Hematopoietic multipotent progenitor cell treated with erythropoietin and hydrocortisone succinate and interleukin-3 and kit ligand, for 4 days (in vitro differentiated cells): ENCODE data around the gene ATP6V0D1.

Experiments
- DNase-seq: peaks from one replicate; pipeline ENCODE4 v3.0.0-alpha.2; 2015

ATP6V0D1 gene

DNA sequence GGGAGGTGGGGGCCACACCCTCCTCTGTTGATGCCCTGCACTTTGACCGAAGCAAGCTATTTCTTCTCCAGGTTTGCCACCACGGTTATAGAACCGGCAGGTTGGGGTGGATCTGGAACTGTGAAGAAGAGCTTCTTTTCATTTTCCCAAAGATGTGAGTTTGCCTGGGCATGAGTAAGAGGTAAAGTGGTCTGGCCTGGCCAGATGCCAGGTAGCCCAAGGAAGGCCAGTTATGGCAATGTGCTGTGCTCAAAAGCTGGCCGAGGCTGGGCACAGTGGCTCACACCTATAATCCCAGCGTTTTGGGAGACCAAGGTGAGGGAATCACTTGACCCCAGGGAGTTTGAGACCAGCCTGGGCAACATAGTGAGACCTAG lies 18.7 kb downstream of the ATP6V0D1 start:
- no peak for DNase-seq

DNA sequence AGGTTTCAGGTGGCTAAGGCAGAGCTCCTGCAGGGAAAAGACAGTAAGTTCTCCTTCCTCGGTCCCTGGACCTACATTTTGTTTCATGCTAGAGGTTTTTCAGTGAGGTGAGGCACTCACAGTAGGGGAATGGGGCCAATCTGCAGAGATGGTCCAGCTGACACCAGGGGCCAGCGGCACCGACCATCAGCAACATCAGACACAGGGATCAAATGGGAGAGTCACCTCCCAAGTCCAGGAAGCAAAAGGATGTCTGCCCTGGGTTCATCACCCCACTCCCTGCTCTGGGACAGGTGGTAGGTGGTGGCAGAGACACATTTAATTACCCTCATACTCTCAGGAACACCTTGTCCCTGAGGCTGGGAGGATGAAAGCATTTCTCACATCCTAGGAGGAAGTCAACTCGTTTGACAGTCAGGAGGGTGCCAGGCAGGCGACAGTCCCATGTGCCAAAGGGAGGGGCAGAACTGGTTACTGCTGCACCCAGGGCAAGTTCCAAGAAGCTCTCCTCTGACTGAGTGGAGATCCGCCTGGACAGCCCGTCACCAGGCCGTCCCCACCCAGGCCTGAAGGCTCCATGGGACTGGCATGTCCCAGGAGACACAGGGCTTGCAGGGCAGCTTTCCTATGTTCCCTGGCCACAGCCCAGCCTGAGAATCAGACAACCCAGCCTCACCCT lies 19.2 kb downstream of the ATP6V0D1 start:
- no peak for DNase-seq

DNA sequence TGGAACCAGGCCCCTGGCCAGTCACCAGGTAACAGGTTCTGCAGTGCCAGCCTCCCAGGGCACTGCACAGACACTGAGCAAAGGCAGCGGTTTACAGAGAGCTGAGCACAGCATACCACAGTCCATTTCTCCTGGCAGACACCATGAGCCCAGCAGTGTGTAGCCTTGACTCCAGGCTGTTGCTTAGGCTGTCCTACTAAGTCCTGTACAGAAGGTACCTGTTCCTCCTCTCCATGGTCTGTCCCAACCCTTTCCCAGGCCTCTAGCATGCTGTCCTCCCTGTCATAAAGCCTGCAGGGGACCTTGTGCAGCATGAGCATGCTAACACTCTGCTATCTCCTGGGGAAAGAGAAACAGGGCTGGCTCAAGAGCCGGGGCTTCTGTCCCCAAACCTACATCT lies 20.0 kb downstream of the ATP6V0D1 start:
- DNase-seq: no peak

DNA sequence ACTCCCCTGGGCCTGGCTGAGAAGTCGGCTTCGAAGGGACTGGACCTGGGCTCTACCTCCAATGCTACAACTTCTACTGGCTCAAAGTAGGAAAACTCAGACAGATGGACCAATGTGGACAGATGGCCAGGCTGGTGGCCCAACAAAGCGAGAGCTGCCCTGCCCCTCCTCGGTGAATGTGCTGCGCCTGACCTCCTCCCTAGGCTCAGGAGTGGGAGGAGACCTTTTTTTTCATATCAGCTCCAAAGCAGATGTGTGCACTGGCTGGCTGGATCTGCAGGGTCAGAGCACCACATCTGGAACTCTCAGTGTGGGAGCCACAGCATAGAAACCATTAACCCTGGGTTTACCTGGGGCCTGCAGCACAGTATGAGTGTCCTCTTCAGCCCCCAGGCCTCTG lies 20.8 kb downstream of the ATP6V0D1 start:
- peak; percentile 72 for DNase-seq

DNA sequence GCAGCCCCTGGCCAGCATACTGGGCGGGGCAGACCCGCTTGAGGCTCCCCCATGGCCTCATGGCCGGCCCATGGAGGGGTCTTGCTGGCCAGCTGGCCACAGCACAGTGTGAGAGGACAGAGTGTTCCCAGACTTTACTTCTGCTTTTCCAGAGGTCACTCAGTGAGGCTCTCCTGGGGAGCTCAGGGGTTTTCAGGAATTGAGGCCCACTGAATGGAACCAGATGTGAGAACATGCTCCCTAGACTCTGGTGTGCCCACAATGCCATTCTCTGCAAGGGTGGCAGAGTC lies 21.2 kb downstream of the ATP6V0D1 start:
- no peak for DNase-seq

DNA sequence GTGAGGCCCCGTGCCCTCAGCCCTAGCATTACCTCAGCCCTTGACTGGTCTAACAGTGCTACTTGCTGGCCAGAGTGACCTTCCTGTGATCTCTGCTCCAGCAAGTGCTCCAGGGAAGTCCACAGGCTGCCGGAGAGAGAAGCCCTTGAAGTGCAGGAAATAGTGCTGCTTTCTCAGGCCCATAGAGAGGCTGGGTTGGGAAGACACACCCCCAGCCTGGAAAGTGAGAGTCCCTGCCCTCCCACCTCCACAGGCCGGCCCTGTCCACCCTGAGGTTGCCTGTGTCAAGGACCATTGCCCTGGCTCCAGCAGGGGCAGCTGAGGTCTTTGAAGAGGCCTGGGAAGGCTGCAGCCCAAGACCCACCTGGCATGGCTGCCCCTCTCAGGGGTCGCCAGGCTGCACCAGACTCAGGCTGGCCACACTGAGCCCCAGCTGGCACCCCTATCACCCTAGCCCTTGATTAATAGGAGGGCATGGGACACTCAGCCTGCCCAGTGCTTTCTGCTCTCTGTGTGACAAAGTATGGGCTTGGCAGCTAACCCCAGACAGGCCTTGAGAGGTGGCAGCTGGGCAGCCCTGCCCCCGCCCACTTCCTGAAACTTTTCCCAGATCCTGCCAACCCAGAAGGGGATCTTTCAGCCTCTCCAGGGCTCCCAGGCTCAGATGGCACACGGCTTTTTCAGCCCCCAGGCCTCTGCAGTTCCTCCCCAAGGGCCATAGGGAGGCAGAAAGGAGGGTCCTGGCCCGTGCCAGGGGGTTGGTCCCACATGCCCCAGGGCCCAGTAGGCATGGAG lies 21.7 kb downstream of the ATP6V0D1 start:
- no peak for DNase-seq

DNA sequence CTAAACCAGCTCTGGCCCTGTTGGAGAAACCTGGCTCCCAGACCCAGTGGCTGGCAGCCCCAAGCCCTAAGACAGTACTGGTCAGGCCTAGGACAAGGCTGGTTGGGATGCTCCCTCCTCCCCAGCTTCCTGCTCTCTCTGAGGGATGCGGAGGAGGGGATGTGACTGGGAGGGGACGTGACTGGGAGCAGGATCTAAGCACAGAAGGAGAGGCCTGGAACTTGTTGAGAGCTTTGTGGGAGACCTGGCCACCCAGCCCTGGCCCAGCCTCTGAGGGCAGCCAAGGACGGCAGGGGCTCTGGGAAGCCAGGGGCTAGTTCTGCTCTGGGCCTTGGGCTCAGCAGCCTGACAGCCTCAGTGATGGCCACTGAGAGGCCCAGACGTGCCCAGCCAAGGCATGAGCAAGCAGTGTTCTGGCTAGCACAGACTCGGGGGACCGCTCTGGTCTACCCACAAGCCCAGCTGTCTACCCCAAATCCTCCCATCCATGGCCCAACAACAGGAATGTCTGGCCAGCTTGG lies 22.8 kb downstream of the ATP6V0D1 start:
- DNase-seq: no peak

DNA sequence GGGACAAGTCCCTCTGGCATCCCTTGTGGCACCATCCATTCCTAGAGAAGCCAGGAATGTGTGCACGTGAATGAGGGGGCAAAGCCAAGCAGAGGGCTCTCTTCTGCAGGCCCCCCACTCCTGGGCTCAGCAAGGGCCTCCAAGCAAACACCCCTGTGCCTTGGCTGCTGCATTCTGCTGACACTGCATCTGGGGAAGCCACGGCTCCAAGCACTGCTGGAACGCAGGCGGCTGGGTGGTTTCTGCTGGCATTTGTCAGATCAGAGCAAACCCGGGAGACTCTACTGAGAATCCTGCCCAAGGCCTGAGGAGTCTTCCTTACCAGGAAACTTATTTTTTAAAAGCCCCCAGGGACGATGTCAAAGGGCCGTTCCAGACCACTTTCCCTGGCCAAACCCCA lies 23.3 kb downstream of the ATP6V0D1 start:
- no peak for DNase-seq

DNA sequence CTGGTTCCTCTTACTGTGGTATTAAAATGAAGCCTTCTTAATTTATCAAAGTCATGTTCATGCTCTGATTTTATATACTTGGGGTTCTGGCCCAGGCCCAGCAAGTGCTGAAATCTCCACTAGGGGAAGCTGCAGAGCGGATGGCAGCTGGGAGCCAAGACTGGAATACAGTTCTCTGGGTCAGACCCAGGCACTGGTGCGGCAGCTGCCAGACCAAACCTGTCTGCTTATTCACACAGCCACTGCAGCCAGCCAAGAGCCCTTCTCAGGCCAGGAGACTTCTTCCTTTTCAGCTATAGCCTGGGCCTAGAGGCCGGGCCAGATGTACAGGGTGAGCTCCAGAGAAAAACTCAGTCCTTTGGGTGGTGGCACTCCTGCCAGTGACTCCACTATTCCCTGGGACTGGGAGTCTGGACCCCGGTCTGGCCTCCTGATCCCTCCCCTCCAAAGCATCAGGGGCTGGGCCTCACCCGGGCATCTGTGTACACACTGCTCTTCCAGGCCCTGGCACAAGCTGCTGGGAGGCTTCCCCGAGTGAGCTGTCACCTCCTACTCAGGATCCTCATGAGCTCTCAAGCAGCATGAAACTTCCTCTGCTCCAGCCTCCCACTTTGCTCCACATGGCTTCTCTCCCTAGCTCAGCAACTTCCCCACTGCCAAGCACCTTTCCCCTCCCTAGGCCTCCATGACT lies 24.4 kb downstream of the ATP6V0D1 start:
- peak; percentile 49 for DNase-seq

DNA sequence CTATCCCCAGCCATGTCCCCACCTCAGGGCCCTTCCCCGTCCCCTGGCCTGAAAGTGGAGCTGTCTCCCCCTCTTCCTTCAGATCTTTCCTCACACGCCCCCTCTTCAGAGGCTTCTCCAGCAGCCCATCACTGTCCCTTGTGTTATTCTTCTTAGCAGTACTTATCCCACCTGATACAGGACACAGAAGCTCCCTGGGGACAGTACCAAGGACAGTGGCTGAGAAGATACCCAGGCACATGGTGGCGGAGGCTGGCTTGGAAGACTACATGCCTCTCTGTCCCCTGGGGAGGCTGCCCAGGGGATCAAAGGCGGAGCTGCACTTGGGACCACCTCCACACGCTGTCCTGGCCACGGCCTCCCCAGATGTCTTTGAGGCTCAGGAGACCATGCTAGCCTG lies 26.1 kb downstream of the ATP6V0D1 start:
- no peak for DNase-seq

DNA sequence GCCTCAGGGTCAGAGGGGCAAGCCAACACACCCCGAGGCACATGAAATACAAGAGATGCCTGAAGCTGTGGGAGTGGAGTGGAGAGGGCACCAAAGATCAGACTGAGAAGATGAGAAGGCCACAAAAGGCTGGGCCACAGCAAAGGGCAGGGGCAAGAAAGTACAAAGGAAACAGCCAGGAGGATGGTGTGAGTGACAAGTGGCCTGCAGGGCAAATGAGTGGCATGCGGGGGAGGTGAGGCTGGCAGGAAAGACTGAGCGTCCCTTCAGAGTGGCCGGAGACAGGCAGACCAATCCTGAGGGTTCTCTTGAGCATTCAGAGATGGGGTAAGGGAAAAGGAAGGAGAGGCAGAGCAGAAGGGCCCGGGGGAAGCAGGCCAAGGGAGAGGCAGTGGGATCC lies 26.9 kb downstream of the ATP6V0D1 start:
- DNase-seq: no peak

DNA sequence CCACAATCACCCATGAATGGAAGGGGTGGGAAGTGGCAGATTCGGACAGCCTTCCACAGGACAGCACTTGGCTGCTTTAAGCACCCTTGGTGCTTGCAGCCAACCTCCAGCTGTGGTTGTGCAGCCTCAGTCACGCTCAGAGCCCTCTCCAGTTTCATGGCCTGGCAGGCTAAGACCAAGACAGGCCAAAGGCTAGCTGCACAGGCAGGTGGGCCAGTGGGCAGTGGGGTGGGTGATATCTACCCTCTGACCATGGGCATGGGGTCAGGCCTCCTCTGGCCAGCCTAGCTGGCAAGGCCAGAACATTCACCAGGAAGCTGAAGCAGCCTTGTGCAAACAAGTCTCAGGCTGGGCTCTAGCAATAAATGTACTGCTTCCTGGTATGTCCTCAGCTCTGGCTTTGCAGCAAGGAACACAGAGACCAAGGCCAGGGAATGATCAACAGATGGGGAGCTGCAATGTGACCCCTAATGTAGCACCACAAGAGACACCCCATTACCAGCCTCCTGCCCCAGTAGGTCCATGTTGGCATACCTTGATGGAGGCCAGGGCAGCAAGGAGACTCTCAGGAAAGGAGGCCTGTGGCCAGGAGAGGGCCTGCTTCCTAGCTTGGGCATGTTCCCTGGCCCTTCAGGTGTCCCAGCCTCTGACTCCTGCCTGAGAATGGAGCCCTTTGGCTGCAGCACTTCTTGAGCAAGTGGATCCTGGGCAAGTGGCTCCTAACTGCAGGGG lies 29.1 kb downstream of the ATP6V0D1 start:
- DNase-seq: no peak

DNA sequence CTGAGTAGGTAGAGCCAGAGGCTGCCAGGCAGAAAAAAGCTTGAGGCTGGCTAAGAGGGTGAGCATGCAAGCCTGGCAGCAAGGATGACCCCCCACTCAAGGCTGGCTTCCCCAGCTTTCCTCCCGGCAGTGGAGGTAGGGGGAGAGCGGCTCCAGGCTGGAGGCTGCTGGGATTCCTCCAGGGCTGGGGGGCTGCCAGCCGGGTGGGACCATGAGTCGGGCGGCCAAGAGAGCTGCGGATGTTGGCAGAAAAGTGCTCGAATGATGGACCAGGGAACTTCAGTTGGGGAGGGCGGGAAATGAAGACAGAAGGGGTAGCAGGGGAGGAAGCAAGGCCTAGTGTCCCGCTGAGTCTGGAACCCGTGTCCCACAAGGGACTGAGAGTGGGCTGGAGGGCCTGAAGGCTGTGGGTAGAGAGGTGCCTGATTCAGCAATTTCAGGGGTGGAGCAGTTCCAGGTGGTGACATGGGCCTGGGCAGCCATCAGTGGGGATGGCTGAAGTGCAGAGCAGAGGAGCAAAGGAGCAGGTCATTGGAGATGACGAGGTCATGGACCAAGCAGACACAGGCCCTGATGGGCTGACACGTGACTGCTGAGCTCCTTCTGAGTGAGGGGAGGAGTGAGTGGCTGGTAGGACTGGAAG lies 29.8 kb downstream of the ATP6V0D1 start:
- no peak for DNase-seq

DNA sequence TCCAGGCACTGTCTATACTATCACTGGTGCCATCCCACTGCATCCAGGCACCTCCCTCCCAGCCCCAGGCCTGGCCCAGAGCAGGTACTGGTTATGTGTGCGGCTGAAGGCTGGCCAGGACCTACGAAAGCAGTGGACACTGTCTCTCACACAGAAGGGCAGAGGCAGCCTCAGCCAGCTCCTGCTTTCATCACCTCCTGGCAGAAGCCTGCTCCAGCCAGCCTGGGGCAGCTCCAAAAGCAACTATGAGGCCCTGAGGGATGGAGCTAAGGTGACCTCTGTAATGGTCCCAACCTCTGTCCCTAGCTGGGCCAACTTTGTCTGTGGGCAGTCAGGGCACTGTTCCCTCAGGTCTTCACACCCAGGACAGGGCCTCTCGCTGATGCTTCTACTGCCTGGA lies 31.2 kb downstream of the ATP6V0D1 start:
- no peak for DNase-seq

DNA sequence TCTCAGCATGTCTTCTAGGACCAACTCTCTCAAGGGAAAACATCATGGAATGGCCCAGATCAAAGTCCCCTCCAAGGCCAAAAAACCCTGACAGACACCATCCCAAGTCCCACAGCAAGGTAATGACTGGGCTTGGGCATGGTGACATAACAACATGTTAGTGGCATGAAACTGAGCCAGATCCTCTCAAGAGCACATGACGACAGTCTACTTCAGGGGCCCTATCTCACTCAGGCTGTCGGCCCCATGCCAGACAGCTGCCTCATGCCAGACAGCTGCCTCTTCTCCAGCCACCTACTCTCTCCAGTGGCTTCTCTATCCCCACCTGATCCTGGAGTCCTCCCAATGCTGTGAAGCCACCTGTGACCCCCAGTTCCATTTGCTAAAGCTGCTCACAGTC lies 31.6 kb downstream of the ATP6V0D1 start:
- DNase-seq: no peak

DNA sequence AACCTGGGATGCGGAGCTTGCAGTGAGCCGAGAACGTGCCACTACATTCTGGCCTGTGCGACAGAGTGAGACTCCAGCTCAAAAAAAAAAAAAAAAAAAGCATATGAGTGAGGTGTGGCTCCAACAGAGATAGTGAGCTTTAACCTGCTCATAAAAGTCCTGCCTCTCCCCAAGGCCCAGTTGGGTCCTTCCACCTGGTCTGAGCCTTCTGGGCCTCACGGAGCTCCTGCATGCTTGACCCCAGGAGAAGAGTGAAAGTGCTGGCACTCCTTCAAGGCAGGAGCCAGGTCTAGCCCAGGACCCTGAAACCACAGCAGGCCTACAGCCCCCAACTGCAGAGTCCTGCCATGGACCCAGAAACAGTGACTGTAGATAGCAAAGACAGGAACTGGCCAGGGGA lies 32.4 kb downstream of the ATP6V0D1 start:
- DNase-seq: no peak

DNA sequence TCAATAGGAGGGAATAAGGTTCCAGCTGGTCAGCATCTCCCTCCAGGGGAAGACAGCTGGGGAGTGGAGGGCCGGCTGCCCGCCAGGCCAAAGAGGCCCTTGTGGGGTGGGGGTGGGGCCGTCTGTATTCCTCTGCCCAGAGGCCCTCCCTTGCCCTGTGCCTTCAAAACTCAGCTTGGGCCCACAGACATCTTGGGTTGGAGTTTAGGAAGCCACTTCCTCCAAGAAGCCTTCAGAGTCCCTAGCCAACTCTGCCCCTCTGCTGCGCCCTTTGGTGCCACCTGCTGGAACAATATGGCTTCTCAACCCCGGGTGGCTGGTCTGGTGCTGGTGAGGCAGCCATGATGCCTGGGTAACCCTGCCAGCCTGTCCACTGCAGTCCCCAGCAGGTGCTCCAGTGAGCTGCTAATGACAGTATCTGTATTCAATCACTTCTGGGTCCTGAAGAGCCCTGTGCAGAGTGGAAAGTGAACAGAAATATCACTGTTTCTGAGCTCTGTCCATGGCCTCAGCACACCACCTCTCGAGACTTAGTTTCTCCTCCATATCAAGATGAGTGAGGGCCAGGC lies 33.4 kb downstream of the ATP6V0D1 start:
- DNase-seq: peak; percentile 87

DNA sequence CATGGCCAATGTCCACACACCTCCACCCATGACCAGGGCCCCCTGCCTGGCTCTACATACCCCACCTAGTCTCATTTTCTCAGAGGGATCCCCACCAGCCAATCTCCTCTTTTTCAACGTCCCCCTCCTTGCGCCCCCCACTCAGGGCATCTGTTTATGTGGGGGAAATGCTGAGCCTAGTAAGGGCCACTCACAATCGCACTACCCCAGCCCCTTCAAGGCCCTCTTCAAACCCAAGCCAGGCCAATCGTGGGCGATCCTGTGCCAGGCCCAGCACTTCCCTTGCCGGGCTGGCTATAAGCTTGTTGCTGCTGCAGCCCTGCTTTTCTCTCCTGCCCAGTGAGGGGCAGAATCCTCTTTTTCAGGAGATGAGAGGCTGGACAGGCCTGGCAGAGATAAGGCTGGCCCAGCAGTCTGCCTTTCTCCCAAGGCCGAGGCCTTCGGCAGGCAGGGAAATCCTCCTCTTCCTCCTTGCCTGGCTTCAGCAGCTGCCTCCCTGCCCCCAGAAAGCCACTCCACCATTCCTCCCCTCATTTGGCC lies 33.9 kb downstream of the ATP6V0D1 start:
- DNase-seq: no peak

DNA sequence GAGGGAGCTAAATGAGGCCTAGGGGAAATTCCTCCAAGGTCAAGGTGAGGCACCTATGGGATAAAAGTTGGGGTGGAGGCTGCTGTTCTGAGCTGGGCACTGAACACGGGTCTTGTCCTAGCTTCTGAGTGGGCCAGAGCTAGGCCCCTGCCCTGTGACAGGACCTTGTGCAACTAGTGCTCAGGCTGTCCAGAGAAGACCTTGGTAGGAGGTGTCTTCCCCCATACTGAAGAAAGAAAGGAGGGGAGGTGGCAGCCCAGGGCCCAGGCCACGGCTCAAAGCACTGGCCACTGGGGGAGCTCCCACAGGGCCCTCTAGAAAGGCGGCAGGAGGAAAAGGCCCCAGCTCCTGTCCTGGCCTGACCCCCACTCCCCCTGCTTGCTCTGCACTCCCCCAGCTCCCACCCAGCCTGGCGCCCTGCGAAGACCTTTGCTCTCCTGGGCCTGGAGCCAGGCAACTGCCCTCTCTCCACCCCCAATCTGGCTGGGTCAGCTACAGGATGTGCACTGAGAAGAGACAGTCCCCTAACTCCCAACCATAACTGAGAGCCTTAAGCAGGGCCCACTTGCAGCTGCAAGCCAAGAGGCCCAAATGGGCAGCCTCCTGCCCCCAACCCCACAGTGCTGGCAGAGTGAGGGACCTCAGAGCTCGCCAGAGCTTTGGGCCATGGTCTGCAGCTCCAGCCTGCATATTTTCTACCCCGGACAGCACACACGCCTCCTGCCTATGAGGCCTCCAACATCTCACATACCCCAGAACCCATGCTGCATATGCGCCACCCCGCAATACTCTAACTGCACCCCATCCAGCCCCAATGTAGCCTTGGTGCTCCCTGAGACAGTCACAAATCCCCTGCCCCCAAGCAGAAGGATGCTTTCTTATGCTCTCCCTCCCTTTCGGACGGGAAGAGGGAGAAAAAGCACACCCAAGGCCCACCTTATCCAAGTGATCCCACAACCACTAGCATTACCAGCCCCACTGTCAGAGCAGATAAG lies 34.7 kb downstream of the ATP6V0D1 start:
- no peak for DNase-seq

DNA sequence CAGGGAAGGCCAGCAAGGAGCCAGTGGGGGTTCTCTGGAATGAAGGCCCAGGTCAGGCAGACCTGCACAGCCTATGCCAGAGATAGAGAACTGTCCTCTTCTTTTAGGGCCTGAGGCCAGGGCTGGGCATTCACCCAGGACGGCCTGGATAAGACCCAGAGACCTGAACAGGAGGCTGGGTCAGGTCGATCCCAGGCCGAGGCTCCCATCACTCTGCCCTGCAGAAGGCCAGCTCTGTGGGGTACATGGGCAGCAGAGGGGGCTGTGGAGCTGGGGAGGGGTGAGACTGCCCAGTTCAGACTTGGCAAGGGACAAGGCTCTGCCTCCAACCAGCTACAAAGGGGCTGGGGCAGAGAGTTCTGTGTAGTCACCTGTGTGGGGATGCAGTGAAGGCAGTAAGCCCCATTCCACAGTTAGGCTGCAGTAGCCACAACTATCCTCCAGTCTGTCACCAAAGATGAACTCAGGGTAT lies 35.5 kb downstream of the ATP6V0D1 start:
- DNase-seq: no peak

DNA sequence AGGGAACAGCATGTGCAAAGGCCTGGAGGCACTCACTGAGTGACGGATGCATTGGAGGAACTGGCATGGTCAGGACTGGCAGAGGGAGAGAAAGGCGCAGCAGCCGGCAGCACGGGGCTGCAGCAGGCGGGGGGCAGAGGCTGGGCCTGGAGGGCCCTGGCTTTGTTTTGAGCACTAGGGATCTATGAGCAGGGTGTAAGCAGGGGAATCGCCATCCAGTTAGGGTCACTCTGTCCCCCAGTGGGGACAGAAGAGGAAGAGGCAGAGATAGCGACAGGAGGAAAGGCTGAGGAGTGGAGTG lies 35.9 kb downstream of the ATP6V0D1 start:
- no peak for DNase-seq
